HuH-7.5 (cell line): ENCODE measurements around the gene ZNF136.

ENCODE experiments used
- DNase-seq: peaks from one replicate; pipeline ENCODE4 v3.0.0; 2011; ENCODE audit warnings: low spot score

The ZNF136 gene

DNA sequence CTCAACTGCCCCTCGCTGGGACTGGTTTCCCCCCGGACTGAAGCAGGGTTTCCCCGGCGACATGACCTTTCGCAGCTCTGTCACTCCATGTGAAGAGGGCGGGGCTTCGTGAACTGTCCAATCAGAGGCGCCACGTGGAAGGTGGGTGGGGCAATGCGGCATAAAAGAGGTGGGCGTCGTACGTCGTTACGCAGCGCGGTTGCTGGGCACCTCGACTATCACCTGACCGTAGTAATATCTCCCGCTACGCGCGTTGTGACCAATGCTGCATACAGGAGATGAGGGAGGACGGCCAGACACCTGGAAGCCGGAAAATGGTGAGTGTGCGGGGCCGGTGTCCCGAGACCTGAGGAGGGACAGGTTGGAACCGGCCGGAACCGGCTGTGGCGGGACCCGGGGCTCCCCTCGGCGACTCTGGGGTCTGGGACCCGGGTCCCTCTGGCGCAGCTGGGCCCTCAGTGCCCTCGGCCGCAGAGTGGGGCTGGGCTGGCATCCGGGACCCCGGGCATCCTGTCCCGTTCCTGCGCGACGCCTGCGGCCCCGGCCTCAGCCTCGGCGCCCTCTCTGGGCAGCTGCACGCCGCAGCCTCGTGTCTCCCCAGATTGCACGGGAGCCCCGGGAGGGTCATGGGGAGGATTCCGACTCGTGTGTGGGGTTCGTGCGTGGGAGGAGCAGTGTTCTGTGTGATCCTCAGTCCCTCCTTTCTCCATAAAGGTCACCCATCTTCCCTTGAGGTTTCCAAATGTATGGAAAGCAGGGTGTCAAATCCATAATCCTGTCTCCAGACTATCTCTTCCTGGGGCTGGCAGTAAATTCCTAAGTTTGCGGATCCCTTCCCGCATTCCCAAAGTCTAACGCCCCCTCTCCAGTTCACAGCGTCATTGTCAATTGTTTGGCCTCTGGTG, 32.2 kb downstream of the ZNF136 start:
- DNase-seq, result no peak

DNA sequence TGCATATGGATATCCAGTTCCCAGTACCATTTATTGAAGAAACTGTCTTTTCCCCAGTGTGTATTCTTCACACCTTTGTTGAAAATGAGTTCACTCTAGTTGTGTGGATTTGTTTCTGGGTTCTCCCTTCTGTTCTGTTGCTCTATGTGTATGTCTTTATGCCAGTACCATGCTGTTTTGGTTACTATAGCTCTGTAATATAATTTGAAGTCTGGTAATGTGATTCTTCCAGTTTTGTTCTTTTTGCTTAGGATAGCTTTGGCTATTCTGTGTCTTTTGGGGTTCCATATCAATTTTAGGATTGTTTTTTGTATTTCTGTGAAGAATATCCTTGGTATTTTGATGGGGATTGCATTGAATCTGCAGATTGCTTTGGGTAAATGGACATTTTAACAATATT, 35.2 kb downstream of the ZNF136 start:
- no peak for DNase-seq

DNA sequence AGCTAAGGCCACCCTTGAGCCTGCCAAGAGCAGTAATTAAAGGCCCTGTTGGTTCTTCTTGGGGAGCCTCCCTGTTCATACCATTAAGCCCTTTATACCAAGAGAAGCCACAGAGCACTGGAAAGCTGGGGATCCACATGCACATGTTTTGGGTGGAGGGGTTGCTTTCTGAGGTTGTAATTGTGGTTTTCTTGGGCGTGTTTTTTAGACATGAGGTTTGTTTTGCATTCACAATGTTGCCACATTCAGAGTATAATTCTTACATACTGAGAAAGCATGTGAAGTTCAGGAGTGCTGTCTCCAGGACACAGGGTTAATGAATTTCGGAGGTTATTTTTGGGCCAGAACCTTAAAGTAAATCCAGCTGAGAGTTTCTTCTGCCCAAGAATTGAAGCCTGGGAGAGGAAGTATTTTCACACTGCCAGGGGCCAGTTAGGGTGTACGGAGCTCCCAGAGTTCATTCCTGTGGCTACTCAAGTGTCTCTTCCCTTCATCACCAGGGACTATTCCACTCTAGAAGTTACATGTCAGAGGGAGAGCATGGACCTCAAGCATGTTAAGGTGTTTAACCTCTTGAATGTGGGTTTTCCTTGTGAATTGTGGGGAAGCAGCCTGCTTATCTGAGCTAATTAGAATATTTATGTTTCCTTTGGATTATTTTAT, 37.0 kb downstream of the ZNF136 start:
- no peak for DNase-seq

DNA sequence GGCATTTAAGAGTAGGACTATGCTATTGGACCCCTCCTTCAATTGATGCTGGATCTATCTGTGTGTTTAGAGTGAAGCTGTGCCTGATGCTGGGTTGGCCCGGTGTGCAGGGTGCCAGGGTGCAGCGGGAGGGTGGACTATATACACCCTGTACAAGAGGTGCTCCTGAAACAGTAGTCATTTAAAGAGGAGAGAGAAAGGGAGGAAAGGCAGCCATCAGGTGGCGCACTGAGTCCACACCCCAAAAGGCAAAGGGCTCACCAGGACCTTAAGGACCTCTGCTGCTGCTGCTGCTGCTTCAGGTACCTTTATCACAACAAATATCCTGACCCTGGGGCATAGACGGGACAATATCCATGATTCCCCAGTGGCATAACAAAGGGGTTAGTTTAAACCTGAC, 39.4 kb downstream of the ZNF136 start:
- DNase-seq, result no peak

DNA sequence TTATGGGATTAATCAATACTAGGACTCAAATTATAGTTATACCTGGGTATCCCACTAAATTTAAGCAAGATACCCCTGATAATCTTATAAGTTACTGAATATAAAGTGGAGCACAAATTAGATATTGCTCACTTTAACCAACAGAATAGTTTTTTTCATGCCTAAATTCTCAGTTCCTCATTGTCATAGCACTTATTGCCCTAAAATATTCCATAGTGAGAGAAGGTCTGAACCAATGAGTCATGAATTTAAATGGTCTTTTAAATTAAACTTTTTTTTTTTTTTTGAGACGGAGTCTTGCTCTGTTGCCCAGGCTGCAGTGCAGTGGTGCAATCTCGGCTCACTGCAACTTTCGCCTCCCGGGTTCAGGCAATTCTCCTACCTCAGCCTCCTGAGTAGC, 42.4 kb downstream of the ZNF136 start:
- DNase-seq, result no peak

DNA sequence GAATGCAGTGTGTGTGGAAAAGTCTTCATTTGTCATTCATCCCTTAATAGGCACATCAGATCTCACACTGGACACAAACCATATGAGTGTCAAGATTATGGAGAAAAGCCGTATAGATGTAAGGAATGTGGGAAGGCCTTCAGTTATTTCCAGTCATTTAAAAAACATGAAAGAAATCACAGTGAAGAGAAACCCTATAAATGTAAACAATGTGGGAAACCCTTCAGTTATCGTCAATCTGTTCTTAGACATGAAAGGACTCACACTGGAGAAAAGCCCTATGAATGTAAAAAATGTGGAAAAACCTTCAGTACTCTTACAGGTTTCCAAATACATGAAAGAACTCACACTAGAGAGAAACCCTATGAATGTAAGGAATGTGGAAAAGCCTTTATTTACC, 45.3 kb downstream of the ZNF136 start:
- no peak for DNase-seq

DNA sequence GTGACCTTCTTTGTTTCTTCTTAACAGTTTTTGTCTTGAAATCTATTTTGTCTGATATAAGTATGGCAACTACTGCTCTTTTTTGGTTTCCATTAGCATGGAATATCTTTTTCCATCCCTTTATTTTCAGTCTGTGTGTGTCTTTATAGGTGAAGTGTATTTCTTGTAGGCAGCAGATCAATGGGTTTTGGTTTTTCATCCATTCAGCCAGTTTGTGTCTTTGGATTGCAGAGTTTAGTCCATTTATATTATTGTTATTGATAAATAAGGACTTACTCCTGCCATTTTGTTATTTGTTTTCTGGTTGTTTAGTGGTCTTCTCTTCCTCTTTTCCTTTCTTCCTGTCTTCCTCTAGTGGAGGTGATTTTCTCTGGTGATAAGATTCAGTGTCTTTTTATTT, 54.4 kb downstream of the ZNF136 start:
- DNase-seq, result no peak

DNA sequence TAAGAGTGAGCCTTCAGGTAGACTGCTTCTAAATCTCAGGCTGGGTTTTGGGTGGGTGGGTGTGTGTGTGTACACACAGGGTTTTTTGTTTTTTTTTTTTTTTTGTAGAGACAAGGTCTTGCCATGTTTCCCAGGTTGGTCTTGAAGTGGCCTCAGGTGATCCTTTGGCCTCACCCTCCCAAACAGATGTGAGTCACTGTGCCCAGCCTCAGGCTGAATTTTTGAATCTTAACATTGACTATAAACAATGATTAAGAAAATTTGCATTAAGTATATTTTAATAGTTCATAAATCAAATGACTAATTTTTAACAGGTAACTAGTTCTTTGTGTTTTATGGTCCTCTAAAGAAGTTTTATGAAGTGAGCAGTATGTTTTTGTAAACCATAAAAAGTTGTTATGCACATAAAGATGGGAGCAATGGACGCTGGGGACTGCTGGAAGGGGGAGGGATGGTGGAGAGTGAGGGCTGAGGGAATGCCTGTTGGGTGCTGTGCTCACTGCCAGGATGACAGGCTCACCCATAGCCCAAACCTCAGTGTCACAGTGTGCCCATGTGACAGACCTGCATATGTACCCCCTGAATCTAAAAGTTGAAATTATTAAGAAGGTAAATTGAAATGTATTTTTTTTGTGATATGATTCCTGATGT, 60.2 kb downstream of the ZNF136 start:
- no peak for DNase-seq

DNA sequence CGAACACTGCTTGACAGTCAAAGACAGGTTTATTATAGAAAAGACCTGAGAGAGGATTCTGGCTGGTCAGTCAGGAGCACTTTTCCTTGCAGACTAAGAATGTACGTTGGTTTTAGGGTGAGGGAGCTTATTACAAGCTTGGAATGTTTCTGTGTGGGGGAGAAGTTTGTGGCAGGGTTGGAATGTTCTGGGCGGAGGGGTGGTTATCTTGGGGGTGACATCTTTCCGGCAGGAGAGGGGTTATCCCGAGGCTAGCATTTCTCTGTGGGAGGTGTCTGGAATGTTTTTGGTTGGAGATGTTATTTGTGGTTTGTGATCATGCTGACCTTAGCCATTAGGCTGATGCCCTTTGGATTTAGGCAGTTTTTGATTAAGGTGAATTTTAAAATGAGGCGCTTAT, 61.8 kb downstream of the ZNF136 start:
- DNase-seq, result no peak

DNA sequence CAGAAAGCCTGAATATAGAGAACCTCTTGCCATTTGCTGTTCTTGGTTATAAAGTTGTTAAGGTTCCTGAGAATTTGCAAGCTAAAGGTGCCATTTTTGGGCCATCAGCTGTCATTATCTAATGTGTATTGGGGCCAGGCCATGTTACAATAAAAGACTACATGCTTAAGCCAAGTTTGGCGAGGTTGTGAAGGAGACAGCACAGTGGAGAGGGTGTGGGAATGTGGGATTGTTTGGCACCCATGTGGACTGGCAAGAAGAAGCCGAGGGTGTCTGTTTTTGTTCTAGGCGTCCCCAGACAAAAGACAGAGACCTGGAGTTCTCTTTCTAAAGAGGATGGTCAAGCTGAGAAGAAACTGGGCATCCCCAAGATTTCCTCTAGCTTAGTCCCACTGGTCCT, 67.1 kb downstream of the ZNF136 start:
- no peak for DNase-seq

DNA sequence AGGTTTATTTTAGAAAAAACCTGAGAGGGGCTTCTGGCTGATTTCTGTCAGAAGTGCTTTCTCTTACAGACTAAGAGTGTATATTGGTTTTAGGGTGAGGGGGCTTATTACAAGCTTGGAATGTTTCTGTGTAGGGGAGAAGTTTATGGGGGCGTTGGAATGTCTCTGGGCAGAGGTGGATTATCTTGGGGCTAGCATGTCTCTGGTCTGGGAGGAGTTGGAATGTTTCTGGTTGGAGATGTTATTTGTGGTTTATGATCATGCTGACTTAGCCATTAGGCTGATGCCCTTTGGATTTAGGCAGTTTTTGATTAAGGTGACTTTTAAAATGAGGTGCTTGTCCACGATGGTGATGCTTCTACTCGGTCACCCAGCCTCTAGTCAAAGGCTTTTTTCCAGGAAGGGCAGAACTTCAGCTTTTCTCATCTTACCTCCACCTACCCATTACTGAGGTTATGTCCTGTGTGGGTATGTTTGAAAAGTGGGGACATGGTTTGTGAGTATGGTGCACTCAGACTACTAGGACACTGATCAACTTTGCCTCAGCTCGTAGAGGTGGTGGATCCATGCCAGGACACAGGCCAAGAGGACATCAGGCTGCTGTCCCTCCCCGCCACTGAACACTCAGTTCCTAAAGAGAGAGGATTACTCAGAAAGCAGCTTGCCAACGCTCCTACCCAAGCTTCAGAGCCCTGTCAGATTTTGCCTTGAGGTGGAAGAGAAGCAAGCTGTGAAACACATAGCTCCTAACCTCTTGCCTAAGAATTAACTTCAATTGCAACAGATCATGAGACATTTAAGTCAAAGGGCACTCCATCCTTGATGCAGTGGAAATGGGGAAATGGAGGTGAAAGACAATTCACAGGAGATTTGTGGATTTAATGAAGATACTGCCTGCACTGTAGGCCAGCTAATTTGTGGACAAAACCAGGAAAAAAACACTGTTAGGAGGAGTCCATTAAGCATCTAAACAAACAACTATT, 68.1 kb downstream of the ZNF136 start:
- DNase-seq, result no peak

DNA sequence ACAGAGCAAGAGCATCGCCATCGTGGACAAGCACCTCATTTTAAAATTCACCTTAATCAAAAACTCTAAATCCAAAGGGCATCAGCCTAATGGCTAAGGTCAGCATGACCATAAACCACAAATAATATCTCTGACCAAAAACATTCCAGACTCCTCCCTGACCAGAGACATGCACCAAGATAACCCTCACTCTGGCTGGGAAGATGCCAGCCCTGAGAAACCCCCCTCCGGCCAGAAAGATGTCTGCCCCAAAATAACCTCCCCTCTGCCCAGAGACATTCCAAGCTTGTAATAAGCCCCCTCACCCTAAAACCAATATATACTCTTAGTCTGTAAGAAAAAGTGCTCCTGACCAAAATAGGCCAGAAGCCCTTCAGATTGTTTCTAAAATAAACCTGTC, 70.1 kb downstream of the ZNF136 start:
- no peak for DNase-seq

DNA sequence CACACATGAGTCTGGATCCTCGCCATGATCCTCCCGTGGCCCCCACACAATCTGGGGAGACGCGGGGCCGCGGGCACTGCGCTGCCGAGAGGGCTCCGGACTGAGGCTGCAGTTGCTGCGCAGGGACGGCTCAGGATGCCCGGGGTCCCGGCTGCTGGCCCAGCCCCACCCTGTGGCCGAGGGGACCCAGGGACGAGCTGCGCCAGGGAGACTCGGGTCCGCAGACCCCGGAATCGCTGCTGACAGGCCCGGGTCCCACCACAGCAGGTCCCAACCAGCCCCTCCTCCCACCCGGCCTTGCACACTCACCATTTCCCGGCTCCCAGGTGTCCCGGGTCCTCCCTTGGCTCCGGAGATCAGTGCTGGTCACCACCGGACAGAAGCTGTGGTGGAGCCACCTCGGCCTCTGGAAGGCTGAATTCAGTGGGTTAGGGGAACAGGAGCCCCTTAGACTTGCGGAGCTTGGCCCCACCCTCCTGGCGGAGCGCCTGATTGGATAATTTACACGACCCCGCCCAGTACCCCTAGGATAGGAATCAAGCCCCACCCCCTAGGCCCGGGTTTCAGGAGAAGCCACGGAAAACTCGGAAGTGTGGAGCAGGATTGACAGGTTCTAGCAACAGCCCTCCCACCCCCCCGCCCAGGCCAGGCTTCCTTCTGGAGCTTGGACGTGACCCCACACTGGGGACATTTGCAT, 74.4 kb downstream of the ZNF136 start:
- no peak for DNase-seq
